OCI-LY1 (cell line): ENCODE data around the gene AP1G1.

ENCODE experiments used
- H2AFZ ChIP-seq: fragments of 200-600 bp; sonication (generic), shearing (Covaris generic); 2 replicates; pipeline ENCODE4 v1.6.0; 2014; ENCODE audit warnings: antibody characterized with exemption, mild to moderate bottlenecking, low read length
- H3F3A ChIP-seq: fragments of 200-600 bp; sonication (generic), shearing (Covaris generic); 2 replicates; pipeline ENCODE4 v1.6.0; 2014; ENCODE audit warnings: mild to moderate bottlenecking, antibody characterized with exemption, low read length, moderate library complexity; ENCODE audit not compliant: insufficient read depth
- H3K27ac ChIP-seq: fragments of 200-600 bp; sonication (generic); 2 replicates; pipeline ENCODE4 v1.5.1; 2014; ENCODE audit warnings: low read length, mixed run types, mild to moderate bottlenecking, low read depth; ENCODE audit not compliant: poor library complexity, severe bottlenecking
- H3K27me3 ChIP-seq: fragments of 200-600 bp; sonication (generic); 2 replicates; pipeline ENCODE4 v1.6.0; 2014; ENCODE audit warnings: antibody characterized with exemption, mild to moderate bottlenecking, low read length, moderate library complexity; ENCODE audit not compliant: insufficient read depth
- H3K36me3 ChIP-seq: fragments of 200-600 bp; sonication (generic); 2 replicates; pipeline ENCODE4 v1.6.1; 2014; ENCODE audit warnings: mild to moderate bottlenecking, antibody characterized with exemption, low read length, moderate library complexity, mixed read lengths; ENCODE audit not compliant: insufficient read depth
- H3K4me1 ChIP-seq: fragments of 200-600 bp; sonication (generic); 2 replicates; pipeline ENCODE4 v1.5.1; 2014; ENCODE audit warnings: mild to moderate bottlenecking, low read length, moderate library complexity; ENCODE audit not compliant: insufficient read depth, severe bottlenecking
- H3K4me2 ChIP-seq: fragments of 200-600 bp; sonication (generic), shearing (Covaris generic); 2 replicates; pipeline ENCODE4 v1.6.1; 2014; ENCODE audit warnings: low read length
- H3K4me3 ChIP-seq: fragments of 200-600 bp; sonication (generic); 2 replicates; pipeline ENCODE4 v1.5.1; 2014; ENCODE audit warnings: low read length, low read depth, mild to moderate bottlenecking, mixed read lengths; ENCODE audit not compliant: poor library complexity, severe bottlenecking
- H3K79me2 ChIP-seq: fragments of 200-600 bp; shearing (Covaris generic); 2 replicates; pipeline ENCODE4 v1.6.1; 2016; ENCODE audit warnings: mixed run types, low read length, mixed read lengths; ENCODE audit not compliant: insufficient read depth
- H3K9ac ChIP-seq: fragments of 200-600 bp; sonication (generic), shearing (Covaris generic); 2 replicates; pipeline ENCODE4 v1.6.1; 2014; ENCODE audit warnings: mild to moderate bottlenecking, low read length, mixed read lengths
- H3K9me2 ChIP-seq: fragments of 200-600 bp; sonication (generic), shearing (Covaris generic); 2 replicates; pipeline ENCODE4 v1.6.1; 2014; ENCODE audit warnings: low read depth, mild to moderate bottlenecking, low read length, mixed read lengths
- H3K9me3 ChIP-seq: fragments of 200-600 bp; shearing (Covaris generic); 2 replicates; pipeline ENCODE4 v1.6.1; 2014; ENCODE audit warnings: low read length, mixed read lengths
- H4K20me1 ChIP-seq: fragments of 200-600 bp; sonication (generic), shearing (Covaris generic); 2 replicates; pipeline ENCODE4 v1.6.0; 2016; ENCODE audit warnings: mild to moderate bottlenecking, low read length; ENCODE audit not compliant: insufficient read depth
- EZH2 ChIP-seq: fragments of 200-600 bp; sonication (generic), shearing (Covaris generic); IDR thresholded peaks from 2 replicates; pipeline ENCODE4 v1.8.0; 2017; ENCODE audit warnings: borderline replicate concordance, mixed run types, mild to moderate bottlenecking, antibody characterized with exemption, low read length, moderate library complexity, mixed read lengths
- TF ChIP-seq, protein P1 (sequence below): fragments of 200-600 bp; sonication (generic), shearing (Covaris generic); IDR thresholded peaks from 2 replicates; pipeline ENCODE4 v1.5.1; 2017; ENCODE audit warnings: mild to moderate bottlenecking, antibody characterized with exemption, low read length, moderate library complexity, mixed read lengths

AP1G1 gene

DNA sequence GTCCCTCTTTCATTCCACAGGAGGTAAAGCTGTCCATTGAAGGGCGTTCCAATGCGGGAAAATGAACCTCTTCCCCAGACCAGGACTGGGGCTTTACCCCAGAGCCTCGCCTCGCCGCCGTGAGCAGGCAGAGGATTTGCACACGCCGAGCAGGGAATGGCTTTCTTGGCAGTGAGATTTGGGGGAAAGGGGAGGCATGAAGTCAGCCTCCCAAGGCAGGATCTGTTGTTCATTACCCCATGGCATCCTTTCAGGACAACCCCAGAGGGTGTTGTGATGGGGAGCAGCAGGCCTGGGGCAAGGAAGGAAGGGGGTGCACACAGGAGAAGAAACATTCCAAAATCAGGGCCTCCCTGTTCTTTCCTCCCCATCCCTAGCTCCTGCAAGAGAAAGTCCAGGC, 43.1 kb upstream of the AP1G1 start:
- no peaks in the 10 kb centered on the region for H4K20me1 ChIP-seq
- peaks cover 61% of the 10 kb centered on the region for H3K36me3 ChIP-seq
- no peak overlapping the region for H3K4me2 ChIP-seq
- H3K27ac ChIP-seq, result no peak overlapping the region
- peaks cover 27% of the 10 kb centered on the region for H3K4me1 ChIP-seq
- H3K9ac ChIP-seq, result no peak overlapping the region
- peaks cover 9% of the 10 kb centered on the region for H3K79me2 ChIP-seq
- H2AFZ ChIP-seq, result no peak overlapping the region
- no peaks in the 10 kb centered on the region for H3K27me3 ChIP-seq
- no peak overlapping the region for H3K4me3 ChIP-seq
- H3K9me2 ChIP-seq, result no peaks in the 10 kb centered on the region
- TF ChIP-seq, protein P1, sequence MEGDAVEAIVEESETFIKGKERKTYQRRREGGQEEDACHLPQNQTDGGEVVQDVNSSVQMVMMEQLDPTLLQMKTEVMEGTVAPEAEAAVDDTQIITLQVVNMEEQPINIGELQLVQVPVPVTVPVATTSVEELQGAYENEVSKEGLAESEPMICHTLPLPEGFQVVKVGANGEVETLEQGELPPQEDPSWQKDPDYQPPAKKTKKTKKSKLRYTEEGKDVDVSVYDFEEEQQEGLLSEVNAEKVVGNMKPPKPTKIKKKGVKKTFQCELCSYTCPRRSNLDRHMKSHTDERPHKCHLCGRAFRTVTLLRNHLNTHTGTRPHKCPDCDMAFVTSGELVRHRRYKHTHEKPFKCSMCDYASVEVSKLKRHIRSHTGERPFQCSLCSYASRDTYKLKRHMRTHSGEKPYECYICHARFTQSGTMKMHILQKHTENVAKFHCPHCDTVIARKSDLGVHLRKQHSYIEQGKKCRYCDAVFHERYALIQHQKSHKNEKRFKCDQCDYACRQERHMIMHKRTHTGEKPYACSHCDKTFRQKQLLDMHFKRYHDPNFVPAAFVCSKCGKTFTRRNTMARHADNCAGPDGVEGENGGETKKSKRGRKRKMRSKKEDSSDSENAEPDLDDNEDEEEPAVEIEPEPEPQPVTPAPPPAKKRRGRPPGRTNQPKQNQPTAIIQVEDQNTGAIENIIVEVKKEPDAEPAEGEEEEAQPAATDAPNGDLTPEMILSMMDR, result no peak
- TF ChIP-seq EZH2, result no peak
- no peaks in the 10 kb centered on the region for H3F3A ChIP-seq
- no peaks in the 10 kb centered on the region for H3K9me3 ChIP-seq

DNA sequence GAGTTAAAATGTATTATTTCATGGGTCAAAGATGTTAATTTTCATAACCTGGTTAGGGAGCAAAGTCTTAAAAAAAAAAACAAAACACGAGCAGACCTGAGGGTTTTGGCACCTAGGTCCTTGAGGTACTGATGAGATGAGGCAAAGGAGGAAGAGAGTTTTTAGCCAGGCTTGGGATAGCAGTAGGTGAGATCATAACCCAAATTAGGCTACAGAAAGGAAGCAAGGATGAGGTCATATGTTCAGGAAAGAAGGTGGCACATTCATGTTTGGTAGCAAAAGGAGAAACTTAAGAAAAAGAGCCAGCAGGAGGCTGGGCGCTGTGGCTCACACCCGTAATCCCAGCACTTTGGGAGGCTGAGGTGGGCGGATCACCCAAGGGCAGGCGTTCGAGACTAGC, 40.0 kb upstream of the AP1G1 start:
- no peak overlapping the region for H3K4me2 ChIP-seq
- no peak overlapping the region for H3K9ac ChIP-seq
- peaks cover 18% of the 10 kb centered on the region for H3K79me2 ChIP-seq
- peaks cover 44% of the 10 kb centered on the region for H3K36me3 ChIP-seq
- H3K4me3 ChIP-seq, result no peak overlapping the region
- no peak overlapping the region for H2AFZ ChIP-seq
- H3F3A ChIP-seq, result no peaks in the 10 kb centered on the region
- H4K20me1 ChIP-seq, result no peaks in the 10 kb centered on the region
- H3K27ac ChIP-seq, result no peak overlapping the region
- H3K4me1 ChIP-seq, result peaks cover 34% of the 10 kb centered on the region
- no peaks in the 10 kb centered on the region for H3K9me3 ChIP-seq
- TF ChIP-seq EZH2, result no peak
- TF ChIP-seq, protein P1, result no peak
- no peaks in the 10 kb centered on the region for H3K27me3 ChIP-seq
- H3K9me2 ChIP-seq, result no peaks in the 10 kb centered on the region

DNA sequence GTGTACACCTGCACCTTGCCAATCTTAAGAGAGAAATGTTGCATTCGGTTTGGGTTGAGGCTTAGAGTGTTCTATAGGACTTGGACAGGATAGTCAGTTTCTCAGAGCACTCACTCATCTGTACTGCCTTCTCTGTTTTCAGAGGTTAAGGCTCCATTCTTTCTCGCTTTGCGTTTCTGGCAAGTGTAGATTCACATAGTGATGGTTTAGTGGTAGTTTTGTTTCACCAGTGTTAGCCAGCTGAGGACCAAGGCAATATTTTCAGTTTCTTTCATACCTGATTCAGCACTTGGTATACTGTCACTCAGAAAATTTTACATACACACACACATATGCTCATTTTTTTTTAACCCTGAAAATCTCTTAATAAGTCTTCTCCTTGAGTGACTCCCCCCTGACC, 38.5 kb upstream of the AP1G1 start:
- peaks cover 27% of the 10 kb centered on the region for H3K4me1 ChIP-seq
- no peaks in the 10 kb centered on the region for H3K27me3 ChIP-seq
- peak overlapping the region; percentile 79; the same call in 1 of the 2 replicates for H3K9ac ChIP-seq
- peak overlapping the region; percentile 91 for H3K4me3 ChIP-seq
- no peaks in the 10 kb centered on the region for H3F3A ChIP-seq
- peak overlapping the region; percentile 98 for H3K4me2 ChIP-seq
- peaks cover 18% of the 10 kb centered on the region for H3K79me2 ChIP-seq
- H3K27ac ChIP-seq, result no peak overlapping the region
- no peaks in the 10 kb centered on the region for H3K9me3 ChIP-seq
- H2AFZ ChIP-seq, result no peak overlapping the region
- peaks cover 43% of the 10 kb centered on the region for H3K36me3 ChIP-seq
- no peak for TF ChIP-seq EZH2
- TF ChIP-seq, protein P1, result no peak
- H3K9me2 ChIP-seq, result no peaks in the 10 kb centered on the region
- no peaks in the 10 kb centered on the region for H4K20me1 ChIP-seq
